Upper lobe of right lung (tissue), 1 donor: ENCODE results near the gene RABGGTA. TPM values are rescaled to one million over a fixed set of nuclear protein-coding genes. Genes with fewer than 3 reads are reported as not detected.

Experiments used
- ATAC-seq: fragments of 200-7000 bp; cut with Tn5 transposase; one replicate; pipeline ENCODE4 v1.9.1; 2020; ENCODE audit warnings: mild to moderate bottlenecking, moderate library complexity
- DNase-seq: peaks from one replicate; pipeline ENCODE4 v3.0.0-alpha.2; 2020
- H3K27ac ChIP-seq: fragments of 200-600 bp; one replicate; pipeline ENCODE4 v1.8.0; 2022
- H3K27me3 ChIP-seq: fragments of 200-600 bp; one replicate; pipeline ENCODE4 v1.8.0; 2022; ENCODE audit warnings: mild to moderate bottlenecking
- H3K36me3 ChIP-seq: fragments of 200-600 bp; one replicate; pipeline ENCODE4 v1.8.0; 2022
- H3K4me1 ChIP-seq: fragments of 200-600 bp; one replicate; pipeline ENCODE4 v1.8.0; 2022
- H3K4me3 ChIP-seq: fragments of 200-600 bp; one replicate; pipeline ENCODE4 v1.8.0; 2022; ENCODE audit warnings: mild to moderate bottlenecking
- H3K9me3 ChIP-seq: fragments of 200-600 bp; one replicate; pipeline ENCODE4 v1.8.0; 2022
- intact Hi-C: fragments of 100-400 bp; cut with DNase I; formaldehyde crosslinking; loops from one replicate; pipeline ENCODE4 v1.11.0; 2022
- total RNA-seq: library from RNA; stranded (reverse); fragmentation: NEBNext Ultra II Directional; extraction: Animal tissue kit (Norgen Biotek cat#: 25700); gene quantifications from one replicate; pipeline ENCODE4 v1.2.1, GENCODE V29; 2021
- TF ChIP-seq, protein P1 (sequence below): fragments of 200-600 bp; IDR thresholded peaks from one replicate; pipeline ENCODE4 v1.8.0; 2022; ENCODE audit warnings: antibody characterized with exemption
- donor health status: DM: no; HTN: yes; CAD: no; lungs with severe emphysema.

Gene RABGGTA
- total RNA-seq, 1 donor from 2014 or later, result 50.3 TPM

DNA sequence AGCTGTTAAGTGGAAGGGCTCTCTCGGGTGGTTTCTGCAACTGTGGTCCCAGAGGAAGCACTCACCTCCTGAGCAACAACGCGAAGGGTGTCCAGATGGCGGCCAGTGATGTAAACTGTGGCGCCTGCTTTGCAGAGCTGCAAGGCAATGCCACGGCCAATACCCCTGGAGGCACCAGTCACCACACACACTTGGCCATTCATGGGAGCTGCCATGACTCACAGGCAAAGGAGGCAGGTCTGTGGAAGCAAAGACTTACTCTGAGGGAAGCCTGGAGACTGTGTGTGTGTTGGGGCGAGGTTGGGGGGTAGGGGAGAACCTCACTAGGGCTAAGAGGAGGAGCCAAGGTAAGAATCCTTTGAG, 27.5 kb upstream of the RABGGTA start:
- H3K27me3 ChIP-seq, result no peaks in the 10 kb centered on the region
- peak; percentile 3 for ATAC-seq
- intact Hi-C loops, result no loop called here

DNA sequence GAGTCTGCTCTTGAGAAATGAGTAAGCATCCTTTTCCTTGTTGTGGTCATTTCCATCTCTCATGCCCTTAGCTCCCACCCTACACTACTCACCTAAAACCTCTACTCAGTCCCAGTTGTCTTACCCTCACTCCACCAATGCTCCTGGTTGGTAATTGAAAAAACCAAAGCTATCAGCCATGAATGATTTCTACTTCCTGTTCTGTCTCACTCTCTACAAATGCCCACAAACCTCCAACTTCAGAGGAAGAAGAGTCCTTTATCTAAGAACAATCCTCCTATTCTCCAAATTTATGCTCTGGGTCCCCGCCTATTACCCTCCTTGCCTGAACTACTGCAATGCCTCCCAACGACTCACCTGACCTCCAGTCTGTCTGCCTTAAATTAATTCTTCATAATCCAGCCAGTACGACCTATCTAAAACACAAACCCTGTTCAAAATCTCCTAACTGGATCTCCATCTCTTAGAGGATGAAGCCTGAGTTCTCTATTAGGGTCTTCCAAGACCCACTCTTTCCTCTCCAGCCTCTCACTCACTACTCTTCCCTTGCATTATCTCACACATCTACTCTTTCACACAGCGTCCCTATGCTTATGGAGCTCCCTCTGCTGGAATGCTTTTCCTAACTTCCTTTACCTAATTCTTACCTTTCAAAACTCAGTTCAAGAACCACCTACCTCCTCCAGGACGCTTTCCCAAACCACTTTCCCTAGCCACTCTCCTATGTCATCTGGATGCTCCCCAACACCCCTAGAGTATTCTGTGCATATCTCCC, 26.0 kb upstream of the RABGGTA start:
- TF ChIP-seq, protein P1, sequence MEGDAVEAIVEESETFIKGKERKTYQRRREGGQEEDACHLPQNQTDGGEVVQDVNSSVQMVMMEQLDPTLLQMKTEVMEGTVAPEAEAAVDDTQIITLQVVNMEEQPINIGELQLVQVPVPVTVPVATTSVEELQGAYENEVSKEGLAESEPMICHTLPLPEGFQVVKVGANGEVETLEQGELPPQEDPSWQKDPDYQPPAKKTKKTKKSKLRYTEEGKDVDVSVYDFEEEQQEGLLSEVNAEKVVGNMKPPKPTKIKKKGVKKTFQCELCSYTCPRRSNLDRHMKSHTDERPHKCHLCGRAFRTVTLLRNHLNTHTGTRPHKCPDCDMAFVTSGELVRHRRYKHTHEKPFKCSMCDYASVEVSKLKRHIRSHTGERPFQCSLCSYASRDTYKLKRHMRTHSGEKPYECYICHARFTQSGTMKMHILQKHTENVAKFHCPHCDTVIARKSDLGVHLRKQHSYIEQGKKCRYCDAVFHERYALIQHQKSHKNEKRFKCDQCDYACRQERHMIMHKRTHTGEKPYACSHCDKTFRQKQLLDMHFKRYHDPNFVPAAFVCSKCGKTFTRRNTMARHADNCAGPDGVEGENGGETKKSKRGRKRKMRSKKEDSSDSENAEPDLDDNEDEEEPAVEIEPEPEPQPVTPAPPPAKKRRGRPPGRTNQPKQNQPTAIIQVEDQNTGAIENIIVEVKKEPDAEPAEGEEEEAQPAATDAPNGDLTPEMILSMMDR, result peak; percentile 27
- ATAC-seq (peak; percentile 28), DNase-seq (no peak)
- Histone ChIP-seq H3K9me3 (no peaks in the 10 kb centered on the region), H3K4me1 (peaks cover 32% of the 10 kb centered on the region), H3K27me3 (no peaks in the 10 kb centered on the region), H3K27ac (peak overlapping the region; percentile 42), H3K4me3 (no peak overlapping the region), H3K36me3 (peaks cover 40% of the 10 kb centered on the region)
- intact Hi-C loops, result no loop called here

More for the DNA sequence above, 27.5 kb upstream of the RABGGTA start:
- H3K4me3 ChIP-seq, result peak overlapping the region; percentile 73
- no peaks in the 10 kb centered on the region for H3K9me3 ChIP-seq
- TF ChIP-seq, protein P1, result no peak
- H3K36me3 ChIP-seq, result peaks cover 41% of the 10 kb centered on the region
- peak overlapping the region; percentile 89 for H3K27ac ChIP-seq
- H3K4me1 ChIP-seq, result peaks cover 32% of the 10 kb centered on the region
- DNase-seq, result no peak

DNA sequence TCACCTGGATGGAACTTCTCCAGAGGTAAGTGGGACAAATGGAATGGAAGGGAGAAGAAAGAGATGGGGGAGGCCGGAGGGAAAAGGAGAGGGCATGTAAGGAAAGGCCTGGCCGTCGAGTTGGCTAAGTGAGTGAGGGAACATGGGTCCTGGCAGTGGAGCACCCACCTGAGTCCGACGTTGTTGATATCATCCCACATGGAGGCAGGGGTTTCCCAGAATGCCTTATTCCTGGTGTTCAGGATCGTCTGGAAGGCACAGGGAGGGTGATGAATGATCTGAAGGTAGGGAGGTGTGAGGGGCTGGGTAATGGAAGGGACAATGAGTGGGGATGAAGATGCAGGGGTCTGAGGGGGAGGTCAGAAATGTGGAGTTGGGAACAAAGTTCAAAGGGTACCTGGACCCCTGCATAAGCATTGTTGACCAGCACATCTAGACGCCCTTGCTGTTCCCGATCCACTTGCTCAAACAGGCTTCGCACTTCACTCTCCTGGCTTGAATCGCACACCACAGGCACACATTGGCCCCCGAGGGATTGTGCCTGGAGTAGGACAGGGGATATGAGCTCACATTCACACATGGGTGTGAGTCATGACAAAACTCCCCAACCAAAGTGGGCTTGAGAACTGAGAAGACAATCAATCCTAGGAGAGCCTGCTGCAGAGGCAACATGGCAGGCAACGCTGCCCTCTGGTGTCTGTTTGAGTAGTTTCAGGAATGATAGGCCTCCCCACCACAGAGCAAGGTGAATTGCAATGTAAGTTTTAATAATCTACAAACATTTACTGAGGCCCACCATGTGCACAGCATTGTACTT, 25.2 kb upstream of the RABGGTA start:
- DNase-seq, result no peak
- Histone ChIP-seq H3K27ac (peak overlapping the region; percentile 42), H3K36me3 (peaks cover 41% of the 10 kb centered on the region)

DNA sequence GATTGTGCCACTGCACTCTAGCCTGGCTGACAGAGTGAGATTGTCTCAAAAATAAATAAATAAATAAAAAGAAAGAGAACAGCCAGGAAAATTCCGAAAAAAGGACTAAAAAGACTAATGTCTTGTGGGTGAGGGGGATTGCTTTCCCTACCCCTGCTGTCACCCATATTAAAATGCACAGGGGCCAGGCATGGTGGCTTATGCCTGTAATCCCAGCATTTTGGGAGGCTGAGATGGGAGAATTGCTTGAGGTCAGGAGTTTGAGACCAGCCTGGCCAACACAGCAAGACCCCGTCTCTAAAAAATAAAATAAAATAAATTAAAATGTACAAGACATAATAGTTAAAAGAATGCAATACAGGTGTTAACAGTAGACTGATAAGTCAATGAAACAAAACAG, 22.1 kb upstream of the RABGGTA start:
- H3K4me3 ChIP-seq, result no peak overlapping the region
- peaks cover 17% of the 10 kb centered on the region for H3K4me1 ChIP-seq
- H3K9me3 ChIP-seq, result no peaks in the 10 kb centered on the region
- DNase-seq, result no peak
- peaks cover 66% of the 10 kb centered on the region for H3K36me3 ChIP-seq
- no peak for ATAC-seq
- H3K27ac ChIP-seq, result no peak overlapping the region
- H3K27me3 ChIP-seq, result no peaks in the 10 kb centered on the region
- TF ChIP-seq, protein P1, result no peak
- intact Hi-C loops, result no loop called here

More for the DNA sequence above, 25.2 kb upstream of the RABGGTA start:
- Histone ChIP-seq H3K4me1 (peaks cover 32% of the 10 kb centered on the region), H3K27me3 (no peaks in the 10 kb centered on the region), H3K9me3 (no peaks in the 10 kb centered on the region), H3K4me3 (no peak overlapping the region)
- peak; percentile 77 for ATAC-seq
- TF ChIP-seq, protein P1, result peak; percentile 72
- intact Hi-C loops, result no loop called here

DNA sequence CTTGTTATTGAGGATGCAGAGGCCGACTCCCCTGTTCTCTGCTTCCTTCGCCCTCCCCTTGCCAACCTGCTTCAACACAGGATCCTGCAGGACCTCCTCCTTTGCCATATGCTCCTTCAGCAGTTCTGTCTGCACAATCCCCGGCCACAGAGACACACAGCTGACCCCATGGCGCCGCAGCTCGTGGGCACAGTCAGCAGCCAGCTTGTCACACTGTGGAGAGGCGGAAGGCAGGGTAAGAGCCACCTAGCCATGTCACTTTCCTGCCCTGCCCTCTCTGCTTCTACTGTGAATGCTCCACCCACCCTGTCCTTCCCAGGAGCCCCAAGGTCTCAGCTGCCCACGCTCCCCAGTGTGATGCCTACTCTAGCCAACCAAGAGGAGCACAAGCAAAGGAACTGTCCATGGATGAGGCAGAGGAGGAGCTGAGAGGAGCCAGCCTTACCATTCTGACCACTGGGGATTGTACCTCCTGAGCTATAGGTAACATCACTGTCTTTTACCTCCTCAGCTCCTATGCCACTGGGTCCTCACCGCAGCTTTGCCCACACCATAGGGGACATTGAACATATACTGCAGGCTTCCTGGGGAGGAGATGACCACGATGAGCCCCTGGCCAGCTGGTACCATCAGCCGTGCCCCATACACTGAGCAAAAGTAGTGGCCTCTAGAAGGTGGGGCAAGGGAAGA, 20.9 kb upstream of the RABGGTA start:
- H3K9me3 ChIP-seq, result no peaks in the 10 kb centered on the region
- H3K36me3 ChIP-seq, result peaks cover 66% of the 10 kb centered on the region
- TF ChIP-seq, protein P1, result no peak
- H3K27ac ChIP-seq, result no peak overlapping the region
- no peak for ATAC-seq
- H3K4me3 ChIP-seq, result no peak overlapping the region
- DNase-seq, result no peak
- H3K27me3 ChIP-seq, result no peaks in the 10 kb centered on the region
- H3K4me1 ChIP-seq, result peaks cover 9% of the 10 kb centered on the region
- intact Hi-C loops, result no loop called here
